Right atrium auricular region (tissue), 2 donors: ENCODE data around the gene DUS1L. TPM values are rescaled to one million over a fixed set of nuclear protein-coding genes. Genes with fewer than 3 reads are reported as not detected.

Experiments
- DNase-seq: peaks from one replicate; pipeline ENCODE4 v3.0.0-alpha.2; 2019; ENCODE audit warnings: low spot score
- H3K27ac ChIP-seq, 2 donors: fragments of 200-600 bp; sonication (generic); 1 replicate in 1 of 2; 2 replicates in 1 of 2; pipeline ENCODE4 v1.5.1; 2016 to 2019
- H3K27me3 ChIP-seq, 2 donors: fragments of 200-600 bp; sonication (generic); one replicate each; pipeline versions ENCODE4 v1.5.1 to v1.6.0; 2017 to 2019
- H3K36me3 ChIP-seq: fragments of 200-600 bp; sonication (generic); one replicate; pipeline ENCODE4 v1.5.1; 2016
- H3K4me1 ChIP-seq, 2 donors: fragments of 200-600 bp; sonication (generic); one replicate each; pipeline versions ENCODE4 v1.5.1 to v1.6.0; 2017 to 2019
- H3K4me3 ChIP-seq, 2 donors: fragments of 200-600 bp; sonication (generic); 1 replicate in 1 of 2; 2 replicates in 1 of 2; pipeline ENCODE4 v1.5.1; 2017 to 2019; ENCODE audit warnings: mild to moderate bottlenecking in 1 of 2, moderate library complexity in 1 of 2
- H3K9me3 ChIP-seq, 2 donors: fragments of 200-600 bp; sonication (generic); one replicate each; pipeline ENCODE4 v1.5.1; 2019
- total RNA-seq, 2 donors: library from RNA; depleted of rRNA; stranded (reverse); fragments of >200 nt; gene quantifications; one replicate each; pipeline ENCODE4 v1.1.0, GENCODE V29; 2016
- TF ChIP-seq, protein P1 (sequence below), 2 donors: fragments of 200-600 bp; sonication (generic); IDR thresholded peaks; one replicate each; pipeline ENCODE4 v1.5.1; 2019; ENCODE audit warnings: antibody characterized with exemption in 2 of 2

The DUS1L gene
- total RNA-seq, 2 donors from 2014 or later, result 33.3 to 45.7 TPM

DNA sequence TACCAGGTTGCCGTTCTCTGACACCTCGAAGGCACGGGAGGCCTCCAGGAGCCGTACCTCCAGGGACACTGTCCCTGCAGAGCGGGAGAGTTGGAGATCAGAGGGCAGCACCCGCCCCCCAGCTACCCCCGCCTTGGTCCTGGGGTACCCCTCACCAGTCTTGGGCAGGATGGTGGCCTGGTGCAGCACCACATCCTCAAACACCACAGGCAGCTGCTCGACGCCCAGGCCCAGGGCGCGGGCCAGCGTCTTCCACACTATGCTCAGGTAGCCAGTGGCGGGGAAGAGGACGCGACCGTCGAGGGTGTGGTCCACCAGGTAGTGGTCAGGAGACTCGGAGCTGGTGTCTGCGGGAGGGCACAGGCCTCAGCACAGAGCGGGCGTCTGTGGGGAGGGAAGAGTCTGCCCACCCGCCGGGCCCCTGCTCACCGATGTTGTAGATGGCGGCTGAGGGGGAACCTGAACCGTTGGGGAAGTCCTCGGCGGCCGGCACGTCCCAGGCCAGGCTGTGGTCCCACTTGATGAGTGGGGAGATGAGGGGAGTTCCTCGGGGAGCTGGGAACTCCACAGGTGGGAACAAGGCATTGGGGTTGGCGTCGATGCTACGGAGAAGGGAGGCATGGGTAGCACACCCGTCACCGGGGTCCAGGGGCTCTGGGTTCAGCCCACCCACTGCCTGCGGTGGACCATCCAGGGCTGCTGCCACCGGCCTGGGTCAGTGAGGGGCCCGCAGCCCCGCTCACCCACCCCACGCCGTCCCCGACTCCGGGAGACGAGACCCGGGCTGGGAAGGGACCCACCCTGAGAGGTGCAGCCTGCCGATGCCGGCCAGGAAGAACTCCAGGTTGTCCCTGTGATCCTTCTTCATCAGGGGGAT, 22.6 kb upstream of the DUS1L start:
- Histone ChIP-seq H3K27me3 (no peaks in the 10 kb centered on the region), H3K4me1 (no peaks in the 10 kb centered on the region), H3K9me3 (no peaks in the 10 kb centered on the region), H3K4me3 (no peak overlapping the region), H3K27ac (no peak overlapping the region), H3K36me3 (peaks cover 100% of the 10 kb centered on the region)
- TF ChIP-seq, protein P1, sequence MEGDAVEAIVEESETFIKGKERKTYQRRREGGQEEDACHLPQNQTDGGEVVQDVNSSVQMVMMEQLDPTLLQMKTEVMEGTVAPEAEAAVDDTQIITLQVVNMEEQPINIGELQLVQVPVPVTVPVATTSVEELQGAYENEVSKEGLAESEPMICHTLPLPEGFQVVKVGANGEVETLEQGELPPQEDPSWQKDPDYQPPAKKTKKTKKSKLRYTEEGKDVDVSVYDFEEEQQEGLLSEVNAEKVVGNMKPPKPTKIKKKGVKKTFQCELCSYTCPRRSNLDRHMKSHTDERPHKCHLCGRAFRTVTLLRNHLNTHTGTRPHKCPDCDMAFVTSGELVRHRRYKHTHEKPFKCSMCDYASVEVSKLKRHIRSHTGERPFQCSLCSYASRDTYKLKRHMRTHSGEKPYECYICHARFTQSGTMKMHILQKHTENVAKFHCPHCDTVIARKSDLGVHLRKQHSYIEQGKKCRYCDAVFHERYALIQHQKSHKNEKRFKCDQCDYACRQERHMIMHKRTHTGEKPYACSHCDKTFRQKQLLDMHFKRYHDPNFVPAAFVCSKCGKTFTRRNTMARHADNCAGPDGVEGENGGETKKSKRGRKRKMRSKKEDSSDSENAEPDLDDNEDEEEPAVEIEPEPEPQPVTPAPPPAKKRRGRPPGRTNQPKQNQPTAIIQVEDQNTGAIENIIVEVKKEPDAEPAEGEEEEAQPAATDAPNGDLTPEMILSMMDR (IDR thresholded peaks at IDR 0.05), result no peak
- DNase-seq, result no peak

DNA sequence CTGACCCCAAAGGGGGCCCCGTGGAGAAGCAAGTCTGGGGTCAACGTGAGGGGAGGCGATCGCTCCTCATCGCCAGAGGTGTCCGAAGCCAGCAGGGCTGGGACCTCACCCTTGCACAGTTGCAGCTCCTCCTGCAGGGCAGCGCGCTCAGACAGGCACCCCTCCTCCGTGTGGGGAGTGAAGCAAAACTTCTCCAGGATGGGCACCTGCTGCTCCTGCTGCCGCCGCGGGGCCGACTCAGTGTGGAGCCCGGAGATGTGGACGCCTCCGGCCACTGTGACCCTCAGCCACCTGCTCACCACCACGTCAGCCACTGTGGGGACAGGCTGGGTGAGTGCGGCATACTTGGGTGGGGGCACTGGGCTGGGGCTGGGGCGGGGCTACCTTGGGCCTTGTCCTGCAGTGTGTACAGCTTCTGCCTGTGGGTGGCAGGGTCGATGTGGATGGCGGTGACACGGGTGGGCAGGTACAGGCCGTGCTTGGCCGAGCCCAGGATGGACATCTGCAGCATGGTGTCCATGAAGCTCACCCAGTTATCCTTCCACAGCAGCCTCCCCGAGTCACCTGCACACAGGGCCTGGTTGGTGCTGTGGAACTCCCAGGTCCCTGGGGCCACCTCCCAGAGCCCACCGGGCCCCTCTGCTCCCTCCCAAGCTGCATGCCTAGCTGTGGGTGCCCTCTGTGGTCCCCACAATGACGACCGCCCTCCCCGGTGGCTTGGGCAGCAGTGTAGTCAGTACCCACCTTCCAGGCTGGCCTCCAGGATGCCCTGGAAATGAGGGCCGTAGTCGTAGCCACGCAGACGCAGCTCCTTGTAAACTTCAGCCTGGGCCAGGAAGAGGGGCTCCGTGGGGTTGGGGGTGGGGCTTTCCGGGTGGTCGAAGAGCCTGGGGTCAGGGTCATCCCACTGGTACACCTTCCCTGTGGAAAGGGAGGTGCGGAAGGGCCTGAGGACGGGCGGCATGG, 21.6 kb upstream of the DUS1L start:
- H3K9me3 ChIP-seq, result no peaks in the 10 kb centered on the region
- H3K4me1 ChIP-seq, result no peaks in the 10 kb centered on the region
- no peak overlapping the region for H3K4me3 ChIP-seq
- no peaks in the 10 kb centered on the region for H3K27me3 ChIP-seq
- peaks cover 100% of the 10 kb centered on the region for H3K36me3 ChIP-seq
- TF ChIP-seq, protein P1 (IDR thresholded peaks at IDR 0.05), result no peak
- H3K27ac ChIP-seq, result no peak overlapping the region
- DNase-seq, result no peak

DNA sequence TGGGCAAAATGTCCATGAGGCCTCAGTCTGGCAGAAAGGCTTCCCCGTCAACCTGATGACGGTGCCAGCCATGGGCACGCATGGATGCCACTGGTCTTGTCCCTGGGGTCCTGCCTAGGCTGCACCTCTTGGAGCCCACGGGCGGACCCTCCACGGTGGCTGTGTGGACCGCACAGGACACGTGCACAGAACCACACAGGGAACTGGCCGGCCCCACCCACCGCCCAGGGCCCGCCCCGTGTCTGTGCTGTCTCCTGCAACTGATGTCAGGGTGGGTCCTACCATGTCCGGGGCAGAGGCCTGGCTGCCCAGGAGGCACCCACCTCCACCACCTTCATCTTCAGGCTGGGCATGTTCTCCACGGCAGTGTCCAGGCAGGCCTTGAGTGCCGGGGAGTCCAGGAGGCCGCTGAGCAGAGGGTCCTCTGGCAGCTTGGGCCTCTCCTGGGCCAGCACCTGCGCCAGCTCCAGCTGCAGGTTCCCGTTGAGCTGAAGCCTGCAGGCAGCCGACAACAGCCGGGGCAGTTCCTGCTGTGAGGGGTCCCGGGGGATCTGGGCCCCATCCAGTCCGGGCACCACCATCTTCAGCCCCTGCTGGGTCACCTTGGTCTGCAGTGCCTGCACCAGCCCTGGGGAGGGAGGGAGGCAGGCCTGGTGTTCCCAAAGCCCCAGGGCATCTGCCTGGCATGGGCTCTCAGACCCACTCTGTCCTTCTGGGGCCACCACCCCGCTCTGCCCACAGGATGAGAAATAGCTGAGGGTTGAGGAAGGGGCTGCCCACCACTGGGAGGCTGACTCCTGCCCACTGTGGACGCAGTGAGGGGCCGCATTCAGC, 20.5 kb upstream of the DUS1L start:
- Histone ChIP-seq H3K9me3 (no peaks in the 10 kb centered on the region), H3K4me3 (no peak overlapping the region), H3K27ac (no peak overlapping the region), H3K4me1 (no peaks in the 10 kb centered on the region), H3K27me3 (no peaks in the 10 kb centered on the region), H3K36me3 (peaks cover 98% of the 10 kb centered on the region)
- no peak for DNase-seq
- TF ChIP-seq, protein P1 (IDR thresholded peaks at IDR 0.05), result no peak

DNA sequence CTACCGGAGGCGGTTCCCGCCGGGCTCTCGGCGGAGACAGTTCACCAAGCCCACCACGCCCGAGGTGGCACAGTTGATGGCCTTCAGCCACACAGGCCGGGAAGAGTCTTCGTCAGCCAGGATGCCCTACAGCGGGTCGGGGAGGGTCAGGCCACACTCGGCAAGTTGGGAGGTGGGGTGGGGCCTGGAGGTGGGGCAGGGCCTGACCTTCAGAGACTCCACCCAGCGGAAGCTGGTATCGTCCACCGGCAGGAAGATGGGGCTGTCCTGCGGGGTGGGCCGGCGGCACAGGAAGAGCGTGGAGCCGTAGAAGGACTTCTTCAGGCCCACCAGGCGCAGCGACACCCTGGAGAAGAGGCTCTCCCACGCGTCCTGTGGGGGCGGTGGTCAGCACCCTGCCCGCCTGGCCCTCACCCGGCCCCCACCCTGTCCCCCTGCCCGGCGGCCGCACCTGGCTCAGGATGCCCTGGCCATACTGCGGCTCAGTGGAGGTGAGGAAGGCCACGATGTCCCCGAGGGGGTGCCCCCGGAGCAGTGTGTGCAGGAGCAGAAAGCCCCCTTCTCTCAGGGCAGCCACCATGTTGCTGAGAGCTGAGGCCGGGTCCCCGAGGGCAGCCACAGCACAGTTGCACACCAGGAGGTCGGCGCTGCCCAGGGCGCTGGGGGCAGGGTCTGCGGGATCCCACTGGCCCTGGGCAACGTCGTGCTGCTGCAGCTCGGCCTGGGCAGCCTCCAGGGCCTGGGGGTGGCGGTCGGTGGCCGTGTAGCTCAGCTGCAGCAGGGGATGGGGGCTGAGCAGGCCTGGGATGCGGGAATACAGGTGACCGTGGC, 19.6 kb upstream of the DUS1L start:
- TF ChIP-seq, protein P1 (IDR thresholded peaks at IDR 0.05), result no peak
- Histone ChIP-seq H3K27me3 (no peaks in the 10 kb centered on the region), H3K9me3 (no peaks in the 10 kb centered on the region), H3K4me3 (no peak overlapping the region), H3K36me3 (peaks cover 98% of the 10 kb centered on the region), H3K27ac (no peak overlapping the region), H3K4me1 (no peaks in the 10 kb centered on the region)
- DNase-seq, result no peak
